Caco-2 (cell line): Measurements from ENCODE around the gene RBM33. TPM values are rescaled to one million over a fixed set of nuclear protein-coding genes. Genes with fewer than 3 reads are reported as not detected.

Experiments used
- BruUV-seq: library from RNA; stranded (reverse); fragments of 400-500 nt; replicated peaks from 2 replicates; lab custom pipeline; 2021; lab: Mats Ljungman, UMichigan
- CTCF ChIA-PET: fragments of 300-600 bp; sonication (Branson Sonifier 250); formaldehyde crosslinking; loops from one replicate; lab custom pipeline; 2022; ENCODE audit warnings: antibody characterized with exemption; lab: Charles Lee
- POLR2A ChIA-PET: fragments of 300-600 bp; sonication (Branson Sonifier 250); formaldehyde crosslinking; loops from one replicate; lab custom pipeline; 2022; ENCODE audit warnings: antibody characterized with exemption; lab: Charles Lee
- DNase-seq, 2 experiments: peaks; one replicate each; pipeline versions ENCODE4 v3.0.0 to v3.0.0-alpha.2; 2020 to 2022
- H3K27me3 ChIP-seq: replicated peaks from 2 replicates; pipeline ENCODE4 v1.6.0; 2011; ENCODE audit warnings: low read length; ENCODE audit not compliant: control insufficient read depth, insufficient read depth
- H3K36me3 ChIP-seq: 2 replicates; pipeline ENCODE4 v1.5.1; 2011; ENCODE audit warnings: low read length; ENCODE audit not compliant: control insufficient read depth, insufficient read depth
- H3K4me1 ChIP-seq: fragments of 250-450 bp; sonication (Bioruptor Pico); 2 replicates; pipeline ENCODE4 v1.5.1; 2020; ENCODE audit warnings: mild to moderate bottlenecking
- H3K4me3 ChIP-seq: 2 replicates; pipeline ENCODE4 v1.5.1; 2011; ENCODE audit warnings: low read depth, mild to moderate bottlenecking, control low read depth, low read length
- H3K9me3 ChIP-seq: fragments of 250-450 bp; sonication (Bioruptor Pico); 2 replicates; pipeline ENCODE4 v1.5.1; 2020; ENCODE audit warnings: mild to moderate bottlenecking, moderate library complexity
- H3K27ac Mint-ChIP-seq: one replicate; pipeline ENCODE4 v1.8.0; 2022; ENCODE audit warnings: mixed read lengths; ENCODE audit not compliant: unreplicated experiment
- H3K27me3 Mint-ChIP-seq: one replicate; pipeline ENCODE4 v1.8.0; 2022; ENCODE audit warnings: mixed read lengths; ENCODE audit not compliant: insufficient read depth, unreplicated experiment
- H3K36me3 Mint-ChIP-seq: one replicate; pipeline ENCODE4 v1.8.0; 2022; ENCODE audit warnings: mild to moderate bottlenecking, mixed read lengths; ENCODE audit not compliant: insufficient read depth, unreplicated experiment
- H3K4me1 Mint-ChIP-seq: one replicate; pipeline ENCODE4 v1.8.0; 2022; ENCODE audit warnings: low read depth, mixed read lengths; ENCODE audit not compliant: unreplicated experiment
- H3K4me3 Mint-ChIP-seq: one replicate; pipeline ENCODE4 v1.8.0; 2022; ENCODE audit warnings: mild to moderate bottlenecking, moderate library complexity, mixed read lengths; ENCODE audit not compliant: unreplicated experiment
- H3K9me3 Mint-ChIP-seq: one replicate; pipeline ENCODE4 v1.8.0; 2022; ENCODE audit warnings: mixed read lengths; ENCODE audit not compliant: unreplicated experiment
- CTCF ChIP-seq, 2 experiments: fragments of 200-600 bp in 1 of 2; IDR thresholded peaks; 1 replicate in 1 of 2; 2 replicates in 1 of 2; pipeline versions ENCODE4 v1.5.1 to v1.8.0; 2011 to 2022; ENCODE audit warnings: antibody characterized with exemption in 1 of 2, control low read depth in 1 of 2, inconsistent platforms in 1 of 2, low read depth in 1 of 2, low read length in 1 of 2, mild to moderate bottlenecking in 1 of 2, moderate library complexity in 1 of 2; ENCODE audit not compliant: insufficient read depth in 1 of 2, severe bottlenecking in 1 of 2, unreplicated experiment in 1 of 2
- intact Hi-C: fragments of 100-400 bp; cut with micrococcal nuclease; formaldehyde crosslinking; loops from one replicate; pipeline ENCODE4 v1.10.0; 2022; ENCODE audit not compliant: unreplicated experiment
- total RNA-seq: library from RNA; stranded (reverse); gene quantifications from 2 replicates; pipeline ENCODE4 v1.2.3, GENCODE V29; 2022

RBM33 gene
- total RNA-seq, 1 experiment from 2014 or later, result 82.8 TPM

GRCh38 chr7:155709453-155709852, 65.0 kb downstream of the RBM33 start:
- BruUV-seq, result no TSS peak
- H3K36me3 ChIP-seq, result peaks cover 4% of the 10 kb centered on the region
- DNase-seq, result no peak
- H3K27me3 ChIP-seq, result no peaks in the 10 kb centered on the region
- Mint-ChIP-seq H3K27me3 (no peaks in the 10 kb centered on the region), H3K27ac (no peak overlapping the region), H3K4me3 (no peak overlapping the region), H3K4me1 (peaks cover 15% of the 10 kb centered on the region), H3K36me3 (peaks cover 16% of the 10 kb centered on the region), H3K9me3 (no peaks in the 10 kb centered on the region)
- TF ChIP-seq CTCF (IDR thresholded peaks at IDR 0.05; ENCODE audit: insufficient read depth in 1 of 2, low read depth in 1 of 2, low read length in 1 of 2, severe bottlenecking in 1 of 2, unreplicated experiment in 1 of 2), result no peak
- intact Hi-C loops, result no loop called here
- ChIA-PET CTCF (no interaction called here), POLR2A (no interaction called here)
- H3K4me1 ChIP-seq, result no peaks in the 10 kb centered on the region
- no peak overlapping the region for H3K4me3 ChIP-seq
- H3K9me3 ChIP-seq, result no peaks in the 10 kb centered on the region

- Mint-ChIP-seq H3K27ac (no peak overlapping the region), H3K4me1 (peaks cover 21% of the 10 kb centered on the region), H3K9me3 (no peaks in the 10 kb centered on the region), H3K27me3 (no peaks in the 10 kb centered on the region), H3K4me3 (no peak overlapping the region), H3K36me3 (peaks cover 15% of the 10 kb centered on the region)
- POLR2A ChIA-PET, result no interaction called here
- no peak for DNase-seq
- Histone ChIP-seq H3K36me3 (peaks cover 4% of the 10 kb centered on the region), H3K4me1 (no peaks in the 10 kb centered on the region), H3K9me3 (no peaks in the 10 kb centered on the region), H3K27me3 (no peaks in the 10 kb centered on the region), H3K4me3 (no peak overlapping the region)
- no peak for TF ChIP-seq CTCF (IDR thresholded peaks at IDR 0.05; ENCODE audit: insufficient read depth in 1 of 2, low read depth in 1 of 2, low read length in 1 of 2, severe bottlenecking in 1 of 2, unreplicated experiment in 1 of 2)
- intact Hi-C loops, result no loop called here
- CTCF ChIA-PET, result no interaction called here
- BruUV-seq, result no TSS peak
These were observed 65.6 kb downstream of the RBM33 start for GRCh38 chr7:155710031-155710430.

- intact Hi-C loops, result no loop called here
- CTCF ChIA-PET, result no interaction called here
- H3K4me3 Mint-ChIP-seq, result no peak overlapping the region
- H3K9me3 ChIP-seq, result no peaks in the 10 kb centered on the region
- H3K27ac Mint-ChIP-seq, result no peak overlapping the region
- POLR2A ChIA-PET, result no interaction called here
- peaks cover 24% of the 10 kb centered on the region for H3K4me1 Mint-ChIP-seq
- peaks cover 4% of the 10 kb centered on the region for H3K36me3 ChIP-seq
- DNase-seq, result no peak
- H3K9me3 Mint-ChIP-seq, result no peaks in the 10 kb centered on the region
- no peaks in the 10 kb centered on the region for H3K27me3 ChIP-seq
- no peaks in the 10 kb centered on the region for H3K27me3 Mint-ChIP-seq
- H3K4me1 ChIP-seq, result no peaks in the 10 kb centered on the region
- H3K36me3 Mint-ChIP-seq, result peaks cover 10% of the 10 kb centered on the region
- no peak for TF ChIP-seq CTCF (IDR thresholded peaks at IDR 0.05; ENCODE audit: insufficient read depth in 1 of 2, low read depth in 1 of 2, low read length in 1 of 2, severe bottlenecking in 1 of 2, unreplicated experiment in 1 of 2)
- H3K4me3 ChIP-seq, result no peak overlapping the region
- BruUV-seq, result no TSS peak
These were observed 66.1 kb downstream of the RBM33 start for GRCh38 chr7:155710530-155710929.
